ENCODE data around the gene ACTBL2.

The ACTBL2 gene

DNA sequence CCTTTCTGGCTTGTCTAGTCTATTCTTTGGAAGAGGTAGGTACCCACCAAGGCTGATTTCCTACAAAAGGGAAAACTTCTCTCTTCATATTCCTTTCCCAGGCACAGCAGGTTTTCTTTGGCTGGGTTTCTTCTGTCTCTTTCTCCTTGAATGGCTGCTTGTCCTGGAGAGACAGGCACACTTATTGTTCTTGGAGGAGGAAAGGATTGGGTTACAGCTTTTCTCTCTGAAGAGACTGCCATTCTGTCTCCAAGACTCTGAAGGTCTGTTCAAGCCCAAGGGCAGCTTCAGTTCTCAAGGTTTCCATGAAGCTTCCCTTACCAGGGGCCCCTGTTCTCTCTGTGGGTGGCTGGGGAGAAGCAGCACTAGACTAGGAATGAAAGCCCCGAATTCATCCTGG lies 33.9 kb downstream of the ACTBL2 start:
- no peak for DNase-seq (ENCODE audit: low read depth in 2 of 2)

DNA sequence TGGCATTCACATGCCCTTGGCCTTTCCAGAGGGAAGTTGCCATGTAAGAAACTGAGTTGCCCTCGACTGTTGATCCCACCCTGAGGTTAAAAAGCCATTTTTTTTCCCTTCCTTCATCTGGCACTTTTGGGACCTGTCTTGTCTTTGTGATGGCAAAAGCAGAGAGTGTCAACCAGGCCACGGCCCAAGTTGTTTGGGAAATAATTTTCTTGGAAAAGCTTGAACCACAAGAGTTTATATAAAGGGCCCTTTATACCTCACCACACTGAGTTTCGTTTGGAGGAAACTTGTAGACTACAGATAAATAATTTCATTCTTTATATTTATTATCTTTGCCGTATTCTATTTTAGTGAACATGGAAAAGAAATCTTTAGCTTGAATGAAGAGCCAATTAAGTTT lies 34.3 kb downstream of the ACTBL2 start:
- no peak for DNase-seq (ENCODE audit: low read depth in 2 of 2)

DNA sequence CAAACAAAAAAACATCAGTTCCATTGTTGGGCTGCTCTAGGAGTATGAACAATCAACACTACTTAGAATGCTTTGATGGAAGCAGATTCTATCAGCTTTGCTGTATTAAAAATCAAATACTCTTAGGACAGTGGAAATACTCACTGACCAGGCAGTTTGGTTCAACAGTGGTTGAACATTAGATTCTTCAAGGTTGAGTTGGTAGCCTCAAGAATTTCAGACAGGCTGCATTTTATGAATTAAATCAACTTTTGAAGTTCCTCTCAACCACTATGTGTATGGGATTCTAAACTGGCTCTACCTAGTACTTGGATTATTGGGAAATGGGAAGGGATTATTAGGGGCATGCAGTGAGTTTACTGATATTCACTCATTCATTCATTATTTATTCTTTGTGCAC lies 35.0 kb downstream of the ACTBL2 start:
- no peak for DNase-seq (ENCODE audit: low read depth in 2 of 2)

DNA sequence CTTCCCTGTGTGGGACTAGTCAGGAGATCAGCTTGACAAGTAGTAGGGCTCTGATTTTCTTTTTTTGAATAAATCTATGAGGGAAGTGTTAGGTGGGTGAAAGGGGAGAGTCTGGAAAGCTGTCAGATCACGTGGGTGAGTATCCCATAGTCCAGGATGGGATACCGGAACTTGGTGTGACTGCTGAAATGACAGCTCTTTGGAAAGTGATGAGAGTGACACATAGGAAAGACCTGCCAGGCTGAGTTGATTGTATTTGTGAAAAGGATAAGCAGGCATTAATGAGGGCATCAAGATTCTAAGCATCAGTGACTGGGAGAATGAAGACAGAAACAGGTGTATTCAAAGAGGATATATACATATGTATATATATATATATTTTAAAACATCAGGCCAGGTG lies 35.6 kb downstream of the ACTBL2 start:
- no peak for DNase-seq (ENCODE audit: low read depth in 2 of 2)

DNA sequence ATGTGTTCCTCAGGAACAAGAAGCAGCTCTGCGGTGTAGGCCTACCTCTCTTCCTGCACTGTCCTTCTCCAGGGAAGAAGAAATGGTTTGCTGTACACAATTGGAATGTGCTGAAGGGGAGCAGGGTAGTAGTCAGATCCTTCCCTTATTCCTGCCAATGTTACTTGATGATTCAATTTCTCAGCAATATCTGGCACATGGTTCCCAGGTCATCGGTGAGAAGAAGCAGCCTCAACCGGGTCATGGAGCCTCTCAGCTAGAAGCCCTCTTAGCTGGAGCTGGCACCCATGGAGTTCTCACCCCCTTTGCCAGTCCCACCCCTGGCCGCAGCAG lies 36.9 kb downstream of the ACTBL2 start:
- no peak for DNase-seq (ENCODE audit: low read depth in 2 of 2)

DNA sequence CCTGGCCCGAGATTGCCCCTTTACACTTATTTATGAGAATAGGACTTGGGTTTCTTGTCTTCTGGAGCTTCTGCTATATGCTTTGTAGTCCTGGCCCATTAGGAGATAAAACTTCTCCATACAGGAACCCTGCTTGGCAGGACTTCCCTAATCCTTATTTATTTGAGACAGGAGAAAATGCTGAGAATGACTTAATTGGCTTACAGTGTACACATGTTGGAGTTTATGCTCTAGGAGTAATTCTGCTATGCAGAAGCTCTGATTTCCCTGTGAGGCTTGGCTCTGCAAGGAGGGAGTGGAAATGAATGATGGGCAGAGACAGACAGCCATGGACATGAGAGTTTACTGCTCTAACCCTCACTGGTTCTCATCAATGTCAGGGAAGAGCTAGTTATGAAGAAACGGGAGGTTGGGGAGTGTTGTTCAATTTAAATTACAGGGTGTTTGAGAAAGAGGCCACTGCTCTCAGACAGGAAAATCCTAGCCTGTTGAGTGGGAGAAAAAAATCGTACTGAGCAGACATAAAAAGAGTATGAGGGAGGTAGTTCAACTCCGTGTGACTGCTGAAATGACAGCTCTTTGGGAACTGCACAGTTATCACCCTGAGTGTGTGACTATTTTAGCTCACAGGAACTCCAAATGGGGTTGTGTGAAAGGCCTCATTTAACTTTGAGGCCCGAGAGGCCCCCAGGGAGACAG lies 37.5 kb downstream of the ACTBL2 start:
- DNase-seq (ENCODE audit: low read depth in 2 of 2), result no peak

DNA sequence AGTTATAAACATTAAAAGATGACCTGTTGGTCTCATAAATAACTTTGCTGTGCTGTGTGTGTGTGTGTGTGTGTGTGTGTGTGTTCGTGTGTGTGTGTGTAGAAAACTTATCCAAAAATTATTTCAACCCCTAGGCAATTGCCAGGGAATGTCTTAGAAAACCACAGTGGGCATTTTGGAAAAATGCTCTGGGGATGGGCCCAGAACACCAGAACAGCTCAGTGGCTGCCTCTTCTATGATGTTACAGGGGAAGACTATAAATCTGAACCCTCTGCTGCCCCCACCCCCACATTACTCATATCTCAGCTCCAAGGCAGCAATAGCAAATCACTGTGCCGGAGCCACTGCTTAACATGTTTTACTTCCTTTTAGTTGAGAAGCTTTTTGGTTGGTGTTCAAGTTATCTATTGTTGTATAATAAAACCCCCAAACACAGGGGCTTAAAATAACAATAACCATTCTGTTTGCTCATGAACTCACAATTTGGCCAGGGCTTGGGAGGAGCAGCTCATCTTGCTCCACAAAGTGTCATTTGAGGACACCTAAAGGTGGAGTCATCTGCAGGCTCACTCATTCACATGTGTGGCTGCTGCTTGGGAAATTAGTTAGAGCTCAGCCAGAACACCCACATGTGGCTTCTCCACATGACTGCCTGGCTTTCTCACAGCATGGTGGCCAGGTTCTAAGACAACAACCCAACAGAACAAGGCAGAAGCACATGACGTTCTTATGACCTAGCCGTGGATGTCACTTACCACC lies 40.4 kb downstream of the ACTBL2 start:
- DNase-seq (ENCODE audit: low read depth in 2 of 2), result no peak

DNA sequence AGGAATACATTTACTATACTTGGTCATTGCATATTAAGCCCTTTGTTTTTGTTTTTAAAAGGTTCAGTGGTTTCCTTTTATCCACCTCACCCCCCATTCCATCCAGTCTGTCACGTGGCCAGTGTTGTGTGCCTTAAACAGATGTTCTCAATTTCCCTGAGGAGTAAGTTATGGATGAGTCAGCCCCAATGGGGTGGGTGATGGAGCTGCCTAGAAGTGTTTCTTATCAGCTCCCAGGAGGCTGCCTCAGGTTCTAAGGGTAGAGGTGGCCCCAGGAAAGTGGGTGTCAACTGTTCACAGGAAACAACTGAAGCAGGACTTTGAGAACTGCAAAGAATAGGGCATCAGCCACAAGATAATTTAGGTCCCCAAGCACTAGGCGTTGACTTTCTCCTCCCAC lies 41.1 kb downstream of the ACTBL2 start:
- no peak for DNase-seq (ENCODE audit: low read depth in 2 of 2)

DNA sequence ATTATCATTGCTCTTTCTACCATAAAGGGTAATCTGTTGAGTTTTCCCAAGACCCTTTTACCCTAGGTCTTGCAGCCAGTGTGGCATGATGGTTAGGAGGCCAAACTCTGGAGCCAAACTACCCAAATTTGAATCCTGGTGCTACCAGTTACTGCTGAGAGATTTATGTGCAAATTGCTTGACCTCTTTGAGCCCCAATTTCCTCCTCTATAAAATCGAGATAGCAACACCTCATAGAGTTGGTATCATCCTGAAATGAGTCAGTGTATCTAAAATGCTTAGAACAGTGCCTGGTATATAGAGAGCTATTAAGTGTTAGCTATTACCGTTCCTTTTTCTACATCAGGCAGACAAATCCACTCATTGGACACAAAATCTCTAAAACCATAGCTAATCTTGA lies 43.0 kb downstream of the ACTBL2 start:
- no peak for DNase-seq (ENCODE audit: low read depth in 2 of 2)

DNA sequence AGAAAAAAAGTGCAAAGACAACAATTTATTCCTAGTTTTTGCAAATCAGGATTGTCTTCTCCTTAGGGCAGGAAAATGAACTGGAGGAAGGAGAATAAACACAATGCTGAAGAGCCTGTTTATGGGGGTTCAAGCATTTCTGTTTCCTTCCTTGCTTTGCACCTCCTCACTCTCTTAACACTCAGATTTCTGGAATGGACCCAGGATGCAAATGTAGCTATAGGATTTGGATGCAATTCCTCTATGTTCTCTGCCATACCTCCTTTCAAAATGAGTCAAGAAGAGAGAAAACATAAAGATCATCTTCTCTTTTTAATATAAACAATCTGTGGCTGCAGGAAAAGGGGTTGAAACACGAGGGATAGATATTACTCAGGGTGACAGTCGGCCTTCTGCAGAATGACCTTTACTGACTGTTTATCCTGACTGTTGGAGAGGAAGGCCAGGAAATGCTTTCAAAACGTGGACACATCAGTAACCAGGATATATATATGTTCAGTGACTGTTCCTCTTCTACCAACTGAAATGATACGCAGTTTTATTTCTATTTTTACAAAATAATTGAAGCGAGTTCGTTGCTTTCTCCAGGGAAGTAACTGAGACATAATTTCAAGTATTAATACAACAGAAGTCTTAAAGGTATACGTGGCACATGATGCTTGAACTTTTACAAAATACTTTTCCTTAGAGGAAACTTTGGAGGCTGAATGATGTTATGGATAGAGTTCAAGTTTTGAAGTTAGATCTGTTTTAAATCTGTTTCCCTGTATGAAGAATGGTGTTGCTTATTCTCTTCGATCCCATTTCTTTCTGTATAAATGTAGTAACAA lies 44.4 kb downstream of the ACTBL2 start:
- DNase-seq (ENCODE audit: low read depth in 2 of 2), result no peak

DNA sequence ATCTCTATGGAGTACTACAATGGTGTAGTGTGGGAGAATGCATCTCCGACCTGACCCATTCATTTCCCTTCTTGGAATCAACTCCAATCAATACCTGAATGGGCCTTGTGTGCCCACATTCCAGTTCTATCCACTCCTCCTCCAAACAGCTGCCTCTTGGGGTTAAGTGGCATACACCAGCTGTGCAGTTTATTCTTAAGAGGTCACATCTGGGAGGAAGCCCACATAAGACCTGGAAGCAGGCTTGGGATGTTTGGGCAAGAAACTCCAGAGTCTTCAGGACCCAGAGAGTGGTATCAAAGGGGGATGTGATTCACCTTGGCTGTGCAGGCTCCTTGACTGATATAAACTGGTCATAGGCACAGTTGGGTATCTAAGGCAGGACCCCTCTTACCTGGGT lies 46.0 kb downstream of the ACTBL2 start:
- no peak for DNase-seq (ENCODE audit: low read depth in 2 of 2)

DNA sequence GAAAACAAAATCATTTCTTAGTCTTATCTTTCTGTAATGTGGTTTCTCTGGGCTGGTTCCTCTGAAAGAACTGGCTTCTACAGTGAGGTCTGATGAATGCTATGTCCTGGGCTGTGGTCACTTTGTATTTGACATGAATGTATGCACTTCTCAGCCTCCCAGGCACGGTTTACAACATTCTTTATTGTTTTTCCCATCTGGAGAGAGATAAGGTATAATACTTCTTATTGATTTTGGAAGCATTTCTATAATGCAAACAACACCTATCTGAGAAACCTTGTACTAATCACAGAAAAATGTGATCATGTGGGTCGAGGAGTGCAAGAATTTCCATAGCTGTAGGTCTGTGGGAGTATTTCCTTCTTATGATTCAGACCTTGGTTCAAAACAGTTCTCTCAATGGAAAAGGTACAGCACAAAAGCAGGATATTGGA lies 46.9 kb downstream of the ACTBL2 start:
- no peak for DNase-seq (ENCODE audit: low read depth in 2 of 2)

DNA sequence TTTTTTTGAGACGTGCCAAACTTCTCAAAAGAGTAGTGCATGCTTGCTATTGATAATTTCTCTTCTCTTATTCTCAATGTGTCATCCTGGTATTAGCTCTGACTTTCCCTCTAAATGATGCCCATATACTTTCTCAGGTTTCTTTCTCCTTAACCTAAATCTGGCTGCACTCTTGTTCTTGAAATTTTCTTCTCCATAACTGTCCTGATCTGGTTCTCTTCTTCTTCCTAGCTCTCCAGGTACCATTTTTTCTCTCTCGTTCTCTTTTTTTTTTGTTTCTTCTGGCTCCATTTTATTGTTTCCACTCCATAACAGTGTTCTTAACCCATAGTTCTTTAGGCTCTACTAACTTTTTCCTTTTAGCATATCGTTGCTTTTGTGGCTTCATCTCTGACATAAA lies 47.9 kb downstream of the ACTBL2 start:
- no peak for DNase-seq (ENCODE audit: low read depth in 2 of 2)

DNA sequence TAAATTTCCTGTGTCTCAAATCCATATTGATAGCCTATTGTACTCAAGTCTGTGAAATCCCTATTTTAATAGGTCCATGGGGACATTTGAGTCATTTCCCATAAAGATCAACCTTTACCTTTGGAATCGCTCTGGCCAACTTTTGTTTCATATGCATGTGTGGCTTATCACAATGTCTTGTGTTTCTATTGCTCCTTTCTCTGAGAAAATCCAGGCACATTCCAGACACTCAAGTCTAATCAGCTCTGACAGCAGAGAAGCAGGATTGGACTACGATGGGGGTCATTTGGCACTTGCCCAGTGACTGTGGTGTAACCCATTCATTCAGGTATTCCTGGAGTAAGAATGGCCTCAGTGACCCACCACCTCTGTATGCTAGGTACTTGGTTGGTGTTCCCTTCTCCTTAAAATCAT lies 48.4 kb downstream of the ACTBL2 start:
- DNase-seq (ENCODE audit: low read depth in 2 of 2), result no peak

DNA sequence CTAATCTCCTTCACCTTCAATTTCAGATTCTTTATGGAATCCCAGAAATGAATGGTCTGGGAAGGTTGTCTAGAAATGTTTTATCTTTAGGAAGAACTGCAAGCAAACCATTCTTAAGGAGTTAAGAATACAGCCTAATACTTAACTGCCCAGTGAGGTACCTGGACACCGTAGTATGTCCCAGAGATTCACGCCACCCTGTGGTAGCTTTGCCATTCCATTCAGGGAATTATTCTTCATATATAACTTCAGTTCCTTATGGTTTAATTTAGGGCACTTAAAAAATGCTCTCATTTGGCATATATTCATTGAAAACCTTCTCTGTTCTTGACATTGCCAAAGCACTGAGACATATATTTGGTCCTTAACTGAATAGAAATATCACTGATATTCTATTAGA lies 49.7 kb downstream of the ACTBL2 start:
- no peak for DNase-seq (ENCODE audit: low read depth in 2 of 2)

DNA sequence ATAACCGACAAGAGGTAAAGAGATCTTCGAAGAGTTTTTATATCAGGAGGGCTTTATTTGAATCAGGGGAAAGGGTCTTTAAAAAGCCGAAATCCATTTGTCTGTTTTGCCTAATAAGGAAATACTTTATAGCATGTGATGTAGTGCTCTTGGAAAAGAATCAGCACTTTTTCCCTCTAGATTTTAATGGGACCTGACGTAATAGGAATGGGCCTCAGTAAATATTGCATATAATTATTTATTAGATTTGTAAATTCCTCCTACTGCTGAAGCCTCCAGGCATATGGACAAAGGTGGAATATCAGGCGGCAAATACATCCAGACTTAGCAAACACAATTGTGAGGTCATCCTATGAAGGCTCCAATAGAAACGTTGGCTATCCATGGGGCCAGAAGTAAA lies 50.9 kb downstream of the ACTBL2 start:
- DNase-seq (ENCODE audit: low read depth in 2 of 2), result no peak

Measured in stimulated activated CD8-positive, alpha-beta memory T cell treated with anti-CD3 and anti-CD28 coated beads, Interleukin-2, amount 100 ng/mL, for 1 hour (primary cell).